Esophagus muscularis mucosa (tissue), 4 donors: ENCODE measurements around the gene ARHGAP40. TPM values are rescaled to one million over a fixed set of nuclear protein-coding genes. Genes with fewer than 3 reads are reported as not detected.

Source experiments
- DNase-seq: peaks from one replicate; pipeline ENCODE4 v3.0.0-alpha.2; 2017; ENCODE audit errors: extremely low spot score
- H3K27ac ChIP-seq, 4 donors: fragments of 200-600 bp; sonication (generic); replicated peaks in 1 of 4; 1 replicate in 3 of 4; 2 replicates in 1 of 4; pipeline ENCODE4 v1.5.1; 2016 to 2019; ENCODE audit warnings: mild to moderate bottlenecking in 1 of 4
- H3K27me3 ChIP-seq, 4 donors: fragments of 200-600 bp; sonication (generic); one replicate each; pipeline versions ENCODE4 v1.5.1 to v1.6.0; 2016 to 2019
- H3K36me3 ChIP-seq, 4 donors: fragments of 200-600 bp; sonication (generic); one replicate each; pipeline ENCODE4 v1.5.1; 2016 to 2019
- H3K4me1 ChIP-seq, 4 donors: fragments of 200-600 bp; sonication (generic); one replicate each; pipeline ENCODE4 v1.5.1; 2016 to 2019
- H3K4me3 ChIP-seq, 4 donors: fragments of 200-600 bp; sonication (generic); 1 replicate in 2 of 4; 2 replicates in 2 of 4; pipeline ENCODE4 v1.5.1; 2016 to 2019; ENCODE audit warnings: mild to moderate bottlenecking in 4 of 4, moderate library complexity in 1 of 4
- H3K9me3 ChIP-seq, 4 donors: fragments of 200-600 bp; sonication (generic); 1 replicate in 3 of 4; 2 replicates in 1 of 4; pipeline ENCODE4 v1.5.1; 2016 to 2019
- EP300 ChIP-seq: sonication (generic); formaldehyde crosslinking; IDR thresholded peaks from one replicate; pipeline ENCODE4 v1.6.1; 2017; ENCODE audit warnings: antibody characterized with exemption
- POLR2A ChIP-seq: fragments of 450-650 bp; IDR thresholded peaks from one replicate; pipeline ENCODE4 v1.6.1; 2017; ENCODE audit warnings: antibody characterized with exemption, moderate library complexity, mild to moderate bottlenecking, low read depth
- POLR2AphosphoS5 ChIP-seq, 2 donors: sonication (generic); formaldehyde crosslinking; IDR thresholded peaks; one replicate each; pipeline ENCODE4 v1.6.1; 2017; ENCODE audit warnings: antibody characterized with exemption in 2 of 2
- WGBS: methylation state at CpG from one replicate; pipeline ENCODE4 v1.1.5; 2018; 5-methylcytosine and 5-hydroxymethylcytosine counted together
- intact Hi-C: fragments of 100-400 bp; cut with DNase I; formaldehyde crosslinking; loops from one replicate; pipeline ENCODE4 v1.15.1; 2023
- total RNA-seq, 4 donors: library from RNA; depleted of rRNA; stranded (reverse); fragments of >200 nt; gene quantifications; one replicate each; pipeline versions ENCODE4 v1.1.0 to v1.2.1, GENCODE V29; 2016
- TF ChIP-seq, protein P1 (sequence below), 3 experiments: fragments of 200-600 bp in 2 of 3; fragments of 450-650 bp in 1 of 3; sonication (generic) in 2 of 3; IDR thresholded peaks; one replicate each; pipeline ENCODE4 v1.5.1; 2017 to 2019; ENCODE audit warnings: antibody characterized with exemption in 3 of 3, mild to moderate bottlenecking in 2 of 3, moderate library complexity in 1 of 3

The ARHGAP40 gene
- total RNA-seq, 4 donors from 2014 or later = 0.42 TPM; not detected in 3

DNA sequence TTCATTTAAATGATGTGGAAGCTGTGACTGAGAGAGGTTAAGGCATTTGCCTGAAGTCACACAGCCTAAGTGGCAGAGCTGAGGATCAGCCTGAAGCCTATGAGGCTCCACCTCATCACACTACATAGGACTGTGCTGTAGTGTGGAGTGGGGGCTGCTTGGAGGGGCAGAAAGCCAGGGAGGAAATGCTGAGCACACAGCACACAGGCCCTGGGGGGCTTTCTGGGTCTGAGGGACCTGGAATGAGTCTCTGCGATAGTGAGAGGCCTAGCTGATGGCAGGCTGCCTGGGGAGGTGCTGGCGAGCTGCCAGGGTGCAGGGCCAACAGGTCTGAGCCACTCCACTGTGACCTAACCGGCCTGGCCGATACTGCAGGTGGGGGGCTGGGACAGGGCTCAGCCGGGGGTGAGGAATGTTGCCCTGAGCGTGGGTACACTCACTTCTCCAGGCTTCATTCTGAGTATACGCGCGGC is 2.2 kb upstream of the ARHGAP40 start:
- intact Hi-C loops = no loop called here
- H3K27me3 ChIP-seq = peaks cover 0 to 45% (median 14%) of the 10 kb centered on the region in 4 donors
- no peak for TF ChIP-seq POLR2A
- no peak for TF ChIP-seq POLR2AphosphoS5 (IDR thresholded peaks at IDR 0.05)
- TF ChIP-seq, protein P1, sequence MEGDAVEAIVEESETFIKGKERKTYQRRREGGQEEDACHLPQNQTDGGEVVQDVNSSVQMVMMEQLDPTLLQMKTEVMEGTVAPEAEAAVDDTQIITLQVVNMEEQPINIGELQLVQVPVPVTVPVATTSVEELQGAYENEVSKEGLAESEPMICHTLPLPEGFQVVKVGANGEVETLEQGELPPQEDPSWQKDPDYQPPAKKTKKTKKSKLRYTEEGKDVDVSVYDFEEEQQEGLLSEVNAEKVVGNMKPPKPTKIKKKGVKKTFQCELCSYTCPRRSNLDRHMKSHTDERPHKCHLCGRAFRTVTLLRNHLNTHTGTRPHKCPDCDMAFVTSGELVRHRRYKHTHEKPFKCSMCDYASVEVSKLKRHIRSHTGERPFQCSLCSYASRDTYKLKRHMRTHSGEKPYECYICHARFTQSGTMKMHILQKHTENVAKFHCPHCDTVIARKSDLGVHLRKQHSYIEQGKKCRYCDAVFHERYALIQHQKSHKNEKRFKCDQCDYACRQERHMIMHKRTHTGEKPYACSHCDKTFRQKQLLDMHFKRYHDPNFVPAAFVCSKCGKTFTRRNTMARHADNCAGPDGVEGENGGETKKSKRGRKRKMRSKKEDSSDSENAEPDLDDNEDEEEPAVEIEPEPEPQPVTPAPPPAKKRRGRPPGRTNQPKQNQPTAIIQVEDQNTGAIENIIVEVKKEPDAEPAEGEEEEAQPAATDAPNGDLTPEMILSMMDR (IDR thresholded peaks at IDR 0.05) = no peak
- no peak for TF ChIP-seq EP300

DNA sequence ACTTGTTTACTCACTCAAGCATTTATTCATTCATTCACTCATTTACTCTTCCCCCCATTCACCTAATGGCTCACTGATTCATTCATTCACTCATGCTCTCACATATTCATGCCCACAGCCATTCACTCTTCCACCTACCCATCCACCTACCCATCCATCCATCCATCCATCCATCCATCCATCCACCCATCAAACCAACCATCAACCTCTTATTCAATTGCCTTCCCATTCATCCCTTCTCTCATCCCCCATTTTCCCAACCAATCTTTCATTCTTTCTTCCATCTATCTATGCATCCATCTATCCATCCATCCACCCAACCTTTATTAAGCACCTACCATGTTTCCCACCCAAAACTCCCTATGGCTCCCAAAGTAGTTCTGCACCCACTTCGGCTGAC is 1.6 kb upstream of the ARHGAP40 start:
- H3K27ac ChIP-seq = no peak overlapping the region
- intact Hi-C loops = no loop called here
- no peaks in the 10 kb centered on the region for H3K36me3 ChIP-seq
- TF ChIP-seq POLR2A = no peak
- TF ChIP-seq, protein P1 (IDR thresholded peaks at IDR 0.05) = no peak
- no peak for TF ChIP-seq POLR2AphosphoS5 (IDR thresholded peaks at IDR 0.05)
- no peak for TF ChIP-seq EP300
- H3K4me3 ChIP-seq = no peak overlapping the region
- H3K4me1 ChIP-seq = peaks cover 0 to 10% (median 7%) of the 10 kb centered on the region in 4 donors
- no peaks in the 10 kb centered on the region for H3K9me3 ChIP-seq
- WGBS = 100% methylated on average over 1 of the region's 1 CpG
- no peak for DNase-seq
- H3K27me3 ChIP-seq = peaks cover 0 to 50% (median 14%) of the 10 kb centered on the region in 4 donors

More for the DNA sequence above, 2.2 kb upstream of the ARHGAP40 start:
- no peak for DNase-seq
- peaks cover 0 to 10% (median 7%) of the 10 kb centered on the region in 4 donors for H3K4me1 ChIP-seq
- no peaks in the 10 kb centered on the region for H3K9me3 ChIP-seq
- H3K27ac ChIP-seq = no peak overlapping the region
- H3K36me3 ChIP-seq = no peaks in the 10 kb centered on the region
- WGBS = 92% methylated on average over 4 of the region's 9 CpGs
- H3K4me3 ChIP-seq = no peak overlapping the region

DNA sequence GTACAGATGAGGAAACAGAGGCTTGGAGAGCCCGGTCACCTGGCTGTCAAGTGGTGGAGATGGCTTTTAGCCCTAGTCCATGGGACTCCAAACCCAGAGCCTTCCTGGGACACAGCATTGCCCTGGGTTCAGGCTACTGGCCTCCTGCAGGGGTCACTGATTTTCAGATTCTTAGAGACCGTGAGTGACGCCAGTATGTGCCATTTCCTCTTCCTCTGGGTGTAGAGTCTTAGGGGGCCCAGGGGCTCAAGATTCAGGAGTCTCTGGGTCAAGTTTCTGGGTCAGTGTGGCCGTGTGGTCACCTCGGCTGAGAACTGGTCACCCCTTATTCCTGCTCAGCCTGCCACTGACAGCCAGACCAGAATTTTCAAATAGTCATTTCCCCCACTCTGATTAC is 574 bp downstream of the ARHGAP40 start:
- no peak overlapping the region for H3K27ac ChIP-seq
- peaks cover 0 to 63% (median 14%) of the 10 kb centered on the region in 4 donors for H3K27me3 ChIP-seq
- WGBS = 35% methylated on average over 3 of the region's 5 CpGs

DNA sequence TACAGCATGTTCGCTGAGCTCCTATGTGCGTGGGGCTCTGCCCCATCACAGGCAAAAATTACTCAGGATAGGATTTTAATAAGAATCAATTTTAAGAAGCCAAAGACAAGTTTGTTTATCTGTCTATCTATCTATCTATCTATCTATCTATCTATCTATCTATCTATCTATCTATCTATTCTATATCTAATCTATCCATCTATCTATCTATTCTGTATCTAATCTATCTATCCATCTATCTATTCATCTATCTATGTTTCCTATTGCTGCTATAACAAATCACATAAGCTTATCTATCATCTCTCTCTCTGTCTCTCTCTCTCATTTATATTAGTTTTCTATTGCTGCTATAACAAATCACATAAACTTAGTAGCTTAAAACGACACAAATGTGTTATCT is 1.7 kb downstream of the ARHGAP40 start:
- TF ChIP-seq POLR2AphosphoS5 (IDR thresholded peaks at IDR 0.05) = no peak
- TF ChIP-seq POLR2A = no peak
- TF ChIP-seq EP300 = no peak
- TF ChIP-seq, protein P1 (IDR thresholded peaks at IDR 0.05) = no peak
- Histone ChIP-seq H3K4me1 (peaks cover 0 to 10% (median 7%) of the 10 kb centered on the region in 4 donors), H3K9me3 (no peaks in the 10 kb centered on the region), H3K4me3 (no peak overlapping the region), H3K36me3 (no peaks in the 10 kb centered on the region), H3K27ac (no peak overlapping the region), H3K27me3 (peaks cover 0 to 68% (median 14%) of the 10 kb centered on the region in 4 donors)
- intact Hi-C loops = no loop called here
- no peak for DNase-seq
- WGBS = 75% methylated on average over 3 of the region's 3 CpGs

More for the DNA sequence above, 574 bp downstream of the ARHGAP40 start:
- no peak for TF ChIP-seq EP300
- no peak for DNase-seq
- Histone ChIP-seq H3K4me3 (no peak overlapping the region), H3K36me3 (no peaks in the 10 kb centered on the region), H3K9me3 (no peaks in the 10 kb centered on the region), H3K4me1 (peaks cover 0 to 10% (median 7%) of the 10 kb centered on the region in 4 donors)
- intact Hi-C loops = no loop called here

DNA sequence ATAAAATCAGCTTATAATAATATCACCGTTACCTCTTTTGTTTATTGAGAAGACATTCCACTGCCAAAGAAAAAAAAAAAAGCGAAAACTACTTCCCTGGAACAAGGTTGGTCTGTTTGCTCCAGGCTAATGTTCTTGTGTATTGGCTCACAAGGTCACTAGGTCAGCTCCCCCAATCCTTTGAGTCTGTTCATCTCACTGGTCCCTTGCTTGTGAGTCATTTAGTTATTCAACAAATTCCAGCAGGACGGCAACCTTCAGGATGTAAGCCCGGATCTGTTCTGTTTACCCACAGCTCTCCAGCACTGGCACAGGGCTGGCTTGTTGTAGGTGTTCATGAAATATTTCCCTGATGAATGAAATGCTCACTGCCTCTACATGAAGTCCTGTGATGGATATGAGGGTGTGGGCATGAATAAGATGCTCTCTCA is 3.3 kb downstream of the ARHGAP40 start:
- WGBS = 29% methylated on average over 4 of the region's 4 CpGs
- Histone ChIP-seq H3K4me3 (no peak overlapping the region), H3K36me3 (no peaks in the 10 kb centered on the region), H3K27me3 (peaks cover 0 to 79% (median 14%) of the 10 kb centered on the region in 4 donors), H3K9me3 (no peaks in the 10 kb centered on the region), H3K27ac (no peak overlapping the region), H3K4me1 (peaks cover 0 to 10% (median 7%) of the 10 kb centered on the region in 4 donors)
- intact Hi-C loops = no loop called here
- no peak for DNase-seq
- TF ChIP-seq POLR2A (no peak), EP300 (no peak), POLR2AphosphoS5 (IDR thresholded peaks at IDR 0.05) (no peak)
- TF ChIP-seq, protein P1 (IDR thresholded peaks at IDR 0.05) = no peak
